ENCODE measurements around the gene RHOT2.

The RHOT2 gene

DNA sequence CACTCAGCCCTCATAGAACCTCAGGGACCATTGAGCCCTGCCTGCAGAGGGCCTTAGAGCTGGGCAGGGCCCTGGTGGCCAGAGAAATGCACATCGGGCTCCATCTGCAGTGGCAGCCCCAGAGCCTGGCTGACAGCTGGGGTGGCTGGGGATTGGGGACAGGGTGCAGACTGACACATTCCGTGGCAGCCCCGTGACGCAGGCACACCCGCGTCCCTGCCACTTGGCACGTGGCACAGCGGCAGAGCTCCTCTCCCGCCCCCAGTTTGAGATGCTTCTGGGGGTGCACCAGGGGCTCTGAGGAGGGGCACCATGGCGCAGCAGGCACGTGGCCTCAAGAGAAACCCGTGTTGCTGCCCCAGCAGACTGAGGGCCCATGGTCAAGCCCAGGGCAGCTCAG, 35.5 kb downstream of the RHOT2 start:
- Histone ChIP-seq H3K9ac (ENCODE audit: low read length) (no peak overlapping the region), H3K36me3 (ENCODE audit: control insufficient read depth, low read depth, low read length) (no peaks in the 10 kb centered on the region), H3K4me1 (ENCODE audit: control insufficient read depth, low read depth, low read length) (no peaks in the 10 kb centered on the region), H3K27ac (ENCODE audit: low read length) (no peak overlapping the region), H3K4me3 (ENCODE audit: low read length) (no peak overlapping the region), H3K27me3 (ENCODE audit: control insufficient read depth, insufficient read depth, low read length) (peaks cover 94% of the 10 kb centered on the region), H3K9me3 (ENCODE audit: control insufficient read depth, low read depth, low read length) (no peaks in the 10 kb centered on the region)

DNA sequence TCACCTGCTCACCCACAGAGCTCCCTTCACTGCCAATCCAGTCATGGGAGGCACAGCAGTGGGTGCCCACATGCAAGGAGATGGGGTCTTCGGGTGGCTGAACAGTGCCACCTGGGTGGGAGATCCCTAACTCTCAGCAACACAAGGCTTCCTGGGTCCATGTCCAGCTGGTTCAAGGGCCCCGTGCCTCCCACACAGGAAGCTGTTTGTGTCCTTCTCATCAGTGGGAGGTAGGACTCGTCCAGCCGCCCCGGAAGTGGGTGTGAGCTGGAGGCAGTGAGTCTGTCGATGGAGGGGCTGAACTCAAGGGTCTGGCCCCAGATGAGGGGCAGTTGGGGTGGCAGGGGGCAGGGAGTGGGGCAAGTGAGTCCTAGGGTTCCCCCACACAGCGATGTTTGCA, 36.1 kb downstream of the RHOT2 start:
- Histone ChIP-seq H3K27me3 (ENCODE audit: control insufficient read depth, insufficient read depth, low read length) (peaks cover 94% of the 10 kb centered on the region), H3K36me3 (ENCODE audit: control insufficient read depth, low read depth, low read length) (no peaks in the 10 kb centered on the region), H3K4me1 (ENCODE audit: control insufficient read depth, low read depth, low read length) (no peaks in the 10 kb centered on the region), H3K4me3 (ENCODE audit: low read length) (no peak overlapping the region), H3K9ac (ENCODE audit: low read length) (no peak overlapping the region), H3K9me3 (ENCODE audit: control insufficient read depth, low read depth, low read length) (no peaks in the 10 kb centered on the region), H3K27ac (ENCODE audit: low read length) (no peak overlapping the region)

DNA sequence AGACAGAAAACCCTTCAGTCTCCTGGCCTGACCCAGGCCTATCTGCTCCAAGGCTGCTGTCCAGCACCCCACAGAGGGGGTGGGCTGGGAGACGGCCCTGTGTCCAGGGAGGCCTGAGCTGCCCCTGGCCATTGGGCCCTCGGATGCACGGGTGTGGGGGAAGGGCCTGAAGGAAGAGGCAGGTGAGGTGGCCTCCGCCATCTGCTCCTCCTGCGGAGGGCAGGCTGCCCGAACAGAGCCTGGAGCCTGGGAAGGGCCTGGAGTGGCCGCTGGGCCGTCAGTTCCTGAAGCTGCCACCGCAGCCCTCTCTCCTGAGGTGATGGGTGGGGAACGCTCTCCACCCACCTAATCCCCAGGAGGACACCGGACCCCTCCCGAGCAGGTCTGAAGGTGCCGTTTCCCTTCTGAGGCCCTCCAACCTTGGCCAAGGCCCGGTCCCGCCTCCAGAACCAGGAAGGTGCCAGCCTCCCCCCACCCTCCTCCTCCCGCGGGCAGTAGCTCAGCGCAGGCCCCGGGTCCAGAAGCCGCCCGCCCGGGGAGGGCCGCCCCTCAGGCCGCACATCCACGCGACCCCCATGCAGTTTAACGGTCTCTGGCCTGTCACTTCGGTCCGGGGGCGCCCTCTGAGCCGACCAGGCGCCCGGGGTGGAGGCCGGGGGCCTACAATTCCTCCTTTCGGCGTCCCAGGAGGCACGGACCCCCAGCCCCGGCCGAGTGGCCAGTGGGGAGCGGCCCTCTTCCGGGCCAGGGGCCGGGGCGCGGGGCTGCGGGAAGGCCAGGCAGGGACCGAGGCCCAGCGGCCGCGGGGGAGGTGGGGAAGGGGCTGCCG, 36.8 kb downstream of the RHOT2 start:
- Histone ChIP-seq H3K36me3 (ENCODE audit: control insufficient read depth, low read depth, low read length) (no peaks in the 10 kb centered on the region), H3K4me3 (ENCODE audit: low read length) (no peak overlapping the region), H3K9ac (ENCODE audit: low read length) (no peak overlapping the region), H3K9me3 (ENCODE audit: control insufficient read depth, low read depth, low read length) (no peaks in the 10 kb centered on the region), H3K27ac (ENCODE audit: low read length) (no peak overlapping the region), H3K27me3 (ENCODE audit: control insufficient read depth, insufficient read depth, low read length) (peaks cover 91% of the 10 kb centered on the region), H3K4me1 (ENCODE audit: control insufficient read depth, low read depth, low read length) (no peaks in the 10 kb centered on the region)

DNA sequence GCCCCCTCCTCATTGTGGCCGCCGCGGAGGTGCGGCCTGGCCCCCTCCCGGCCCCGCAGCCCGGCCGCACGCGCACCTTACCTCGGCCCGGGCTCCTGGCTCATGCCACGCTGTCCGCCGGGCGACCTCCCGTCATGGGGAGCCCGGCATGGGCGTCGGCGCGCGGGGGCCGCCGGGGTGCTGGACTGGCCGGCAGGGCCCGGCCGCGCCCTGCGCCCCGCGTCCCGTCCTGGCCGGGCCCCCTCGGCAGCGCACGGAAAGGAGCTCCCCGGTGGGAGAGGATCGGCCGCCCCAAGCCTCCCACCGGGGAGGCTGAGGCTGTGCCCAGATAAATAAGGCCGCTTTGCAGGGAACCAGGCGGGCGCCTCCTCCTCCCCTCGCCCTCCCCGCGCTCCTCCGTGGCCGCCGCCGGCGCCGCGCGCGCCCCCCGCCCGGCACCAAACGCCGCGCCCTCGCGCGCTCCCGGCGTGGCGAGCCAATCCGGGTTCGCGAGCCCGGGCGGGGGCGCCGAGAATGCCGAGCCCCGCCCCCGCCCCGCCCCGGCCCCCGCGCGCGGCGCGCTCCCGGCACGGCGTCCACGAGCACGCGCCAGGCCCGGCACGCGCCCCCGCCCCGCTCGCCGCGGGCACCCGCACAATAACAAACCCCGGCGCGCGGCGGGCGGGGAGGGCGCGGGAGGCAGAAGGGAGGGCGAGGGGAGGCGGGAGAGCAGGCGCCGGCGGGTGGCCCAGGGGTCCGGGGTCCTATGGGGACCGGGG, 37.7 kb downstream of the RHOT2 start, which contains the start of gene FBXL16:
Gene FBXL16, minus strand, starts transcription at position 371 of the 758 bp plus-strand sequence. CDS start 8,396 bp downstream, outside the sequence.
- H3K4me3 ChIP-seq (ENCODE audit: low read length): peak within 1 kb of the TSS; percentile 39

DNA sequence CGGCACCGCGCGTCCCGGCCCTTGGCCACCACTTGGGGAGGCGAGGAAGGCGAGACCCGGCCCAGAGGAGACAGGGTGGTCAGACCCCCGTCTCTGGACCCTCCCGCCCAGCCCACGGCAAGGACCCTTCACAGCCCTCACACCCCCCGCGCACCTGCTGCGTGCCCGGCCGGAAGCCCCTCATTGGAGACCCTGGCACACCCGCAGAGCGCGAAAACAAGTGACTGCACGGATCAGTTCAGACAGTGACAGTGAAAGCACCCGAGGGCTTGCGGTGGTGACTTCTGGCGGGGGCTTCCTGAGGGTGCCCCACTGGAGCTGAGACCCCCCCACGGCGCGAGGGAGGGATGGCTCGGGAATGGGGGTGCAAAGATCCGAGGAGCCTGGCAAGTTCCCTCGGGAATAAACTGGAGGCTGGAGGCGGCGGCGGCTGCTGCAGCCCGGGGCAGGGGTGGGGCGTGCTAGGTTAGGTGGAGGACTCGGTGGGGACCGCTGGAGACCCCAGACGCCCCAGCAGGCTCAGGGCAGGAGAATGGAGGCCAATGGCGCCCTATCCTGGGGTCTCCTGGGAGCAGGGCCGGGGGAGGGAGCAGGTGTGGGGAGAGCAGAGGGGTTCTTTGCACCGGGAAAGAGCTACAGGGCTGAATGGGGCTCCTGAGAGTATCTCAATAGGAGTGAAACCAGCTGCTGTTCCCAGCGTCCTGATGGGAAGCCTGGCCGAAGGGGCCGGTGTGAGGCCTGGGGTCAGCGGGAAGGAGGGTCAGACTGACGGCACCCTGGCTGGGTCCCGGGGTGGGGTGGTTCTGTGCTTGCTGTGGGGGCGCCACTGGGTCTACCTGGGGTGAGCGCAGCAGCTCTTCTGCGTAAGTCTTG, 38.5 kb downstream of the RHOT2 start:
- H3K4me1 ChIP-seq (ENCODE audit: control insufficient read depth, low read depth, low read length): no peaks in the 10 kb centered on the region
- peak overlapping the region; percentile 39 for H3K4me3 ChIP-seq (ENCODE audit: low read length)
- H3K27ac ChIP-seq (ENCODE audit: low read length): no peak overlapping the region
- H3K9me3 ChIP-seq (ENCODE audit: control insufficient read depth, low read depth, low read length): no peaks in the 10 kb centered on the region
- H3K27me3 ChIP-seq (ENCODE audit: control insufficient read depth, insufficient read depth, low read length): peaks cover 83% of the 10 kb centered on the region
- no peak overlapping the region for H3K9ac ChIP-seq (ENCODE audit: low read length)
- H3K36me3 ChIP-seq (ENCODE audit: control insufficient read depth, low read depth, low read length): no peaks in the 10 kb centered on the region

More for the DNA sequence above, 37.7 kb downstream of the RHOT2 start, which contains the start of gene FBXL16:
- H3K9me3 ChIP-seq (ENCODE audit: control insufficient read depth, low read depth, low read length): no peaks in the 10 kb centered on the region
- H3K27ac ChIP-seq (ENCODE audit: low read length): no peak within 1 kb of the TSS
- no peak within 1 kb of the TSS for H3K9ac ChIP-seq (ENCODE audit: low read length)
- no peaks in the 10 kb centered on the region for H3K4me1 ChIP-seq (ENCODE audit: control insufficient read depth, low read depth, low read length)
- H3K36me3 ChIP-seq (ENCODE audit: control insufficient read depth, low read depth, low read length): no peaks in the 10 kb centered on the region
- peaks cover 83% of the 10 kb centered on the region for H3K27me3 ChIP-seq (ENCODE audit: control insufficient read depth, insufficient read depth, low read length)

DNA sequence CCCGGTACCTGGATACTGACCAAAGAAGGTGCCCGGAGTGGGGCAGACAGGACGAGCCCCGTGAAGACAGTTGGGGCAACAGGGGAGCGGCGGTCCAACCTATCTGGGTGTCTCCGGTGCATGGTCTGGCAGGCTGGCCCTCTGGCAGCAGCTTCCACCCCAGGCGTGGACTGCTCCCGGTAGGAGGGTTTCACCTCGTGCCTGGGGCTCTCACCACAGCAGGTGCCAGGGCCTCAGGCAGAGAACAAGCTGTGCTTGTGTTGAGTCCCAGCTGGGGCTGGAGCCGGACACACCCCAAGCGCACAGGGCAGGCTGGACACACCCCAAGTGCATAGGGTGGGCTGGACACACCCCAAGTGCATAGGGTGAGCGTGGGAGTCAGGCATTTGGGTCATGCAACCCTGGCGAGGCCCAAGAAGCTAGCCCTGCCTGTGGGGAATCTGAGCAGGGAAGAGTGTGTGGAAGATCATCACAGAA, 39.2 kb downstream of the RHOT2 start:
- Histone ChIP-seq H3K27ac (ENCODE audit: low read length) (no peak overlapping the region), H3K4me3 (ENCODE audit: low read length) (no peak overlapping the region), H3K4me1 (ENCODE audit: control insufficient read depth, low read depth, low read length) (no peaks in the 10 kb centered on the region), H3K27me3 (ENCODE audit: control insufficient read depth, insufficient read depth, low read length) (peaks cover 78% of the 10 kb centered on the region), H3K9ac (ENCODE audit: low read length) (no peak overlapping the region), H3K36me3 (ENCODE audit: control insufficient read depth, low read depth, low read length) (no peaks in the 10 kb centered on the region), H3K9me3 (ENCODE audit: control insufficient read depth, low read depth, low read length) (no peaks in the 10 kb centered on the region)

DNA sequence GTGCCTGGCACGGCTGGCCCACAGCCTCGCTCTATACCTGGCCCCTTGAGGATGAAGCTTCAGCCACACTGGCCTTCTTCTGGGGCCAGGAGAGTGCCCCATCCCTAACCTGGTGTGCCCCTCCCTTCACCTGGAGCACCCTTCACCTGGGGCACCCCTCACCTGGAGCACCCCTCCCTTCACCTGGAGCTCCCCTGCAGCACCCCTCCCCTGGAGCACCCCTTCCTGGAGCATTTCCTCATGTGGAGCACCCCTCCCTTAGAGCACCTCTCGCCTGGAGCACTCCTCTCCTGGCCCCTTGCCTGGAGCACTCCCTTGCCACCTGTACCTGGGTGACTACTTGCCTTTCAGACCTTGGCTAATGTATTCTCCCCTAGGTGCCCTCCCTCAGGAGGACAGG, 40.1 kb downstream of the RHOT2 start:
- Histone ChIP-seq H3K27me3 (ENCODE audit: control insufficient read depth, insufficient read depth, low read length) (peaks cover 77% of the 10 kb centered on the region), H3K4me3 (ENCODE audit: low read length) (no peak overlapping the region)

DNA sequence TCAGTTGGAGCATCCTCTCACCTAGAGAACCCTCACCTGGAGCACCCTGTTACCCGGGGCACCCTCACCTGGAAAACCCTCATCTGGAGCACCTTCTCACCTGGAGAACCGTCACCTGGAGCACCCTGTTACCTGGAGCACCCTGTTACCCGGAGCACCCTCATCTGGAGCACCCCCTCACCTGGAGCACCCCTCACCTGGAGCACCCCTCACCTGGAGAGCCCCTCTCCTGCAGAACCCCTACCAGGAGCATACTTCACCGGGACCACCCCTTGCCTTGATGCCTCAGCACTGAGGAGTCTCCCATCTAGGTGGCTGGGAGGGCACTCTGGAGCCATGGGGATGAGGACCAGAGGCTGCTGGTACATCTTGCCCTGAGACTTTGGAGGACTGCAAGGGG, 41.0 kb downstream of the RHOT2 start:
- no peak overlapping the region for H3K27ac ChIP-seq (ENCODE audit: low read length)
- no peaks in the 10 kb centered on the region for H3K36me3 ChIP-seq (ENCODE audit: control insufficient read depth, low read depth, low read length)
- peaks cover 74% of the 10 kb centered on the region for H3K27me3 ChIP-seq (ENCODE audit: control insufficient read depth, insufficient read depth, low read length)
- H3K4me1 ChIP-seq (ENCODE audit: control insufficient read depth, low read depth, low read length): no peaks in the 10 kb centered on the region
- H3K4me3 ChIP-seq (ENCODE audit: low read length): no peak overlapping the region
- no peak overlapping the region for H3K9ac ChIP-seq (ENCODE audit: low read length)
- no peaks in the 10 kb centered on the region for H3K9me3 ChIP-seq (ENCODE audit: control insufficient read depth, low read depth, low read length)

More for the DNA sequence above, 40.1 kb downstream of the RHOT2 start:
- no peak overlapping the region for H3K9ac ChIP-seq (ENCODE audit: low read length)
- H3K9me3 ChIP-seq (ENCODE audit: control insufficient read depth, low read depth, low read length): no peaks in the 10 kb centered on the region
- no peaks in the 10 kb centered on the region for H3K4me1 ChIP-seq (ENCODE audit: control insufficient read depth, low read depth, low read length)
- no peaks in the 10 kb centered on the region for H3K36me3 ChIP-seq (ENCODE audit: control insufficient read depth, low read depth, low read length)
- no peak overlapping the region for H3K27ac ChIP-seq (ENCODE audit: low read length)

DNA sequence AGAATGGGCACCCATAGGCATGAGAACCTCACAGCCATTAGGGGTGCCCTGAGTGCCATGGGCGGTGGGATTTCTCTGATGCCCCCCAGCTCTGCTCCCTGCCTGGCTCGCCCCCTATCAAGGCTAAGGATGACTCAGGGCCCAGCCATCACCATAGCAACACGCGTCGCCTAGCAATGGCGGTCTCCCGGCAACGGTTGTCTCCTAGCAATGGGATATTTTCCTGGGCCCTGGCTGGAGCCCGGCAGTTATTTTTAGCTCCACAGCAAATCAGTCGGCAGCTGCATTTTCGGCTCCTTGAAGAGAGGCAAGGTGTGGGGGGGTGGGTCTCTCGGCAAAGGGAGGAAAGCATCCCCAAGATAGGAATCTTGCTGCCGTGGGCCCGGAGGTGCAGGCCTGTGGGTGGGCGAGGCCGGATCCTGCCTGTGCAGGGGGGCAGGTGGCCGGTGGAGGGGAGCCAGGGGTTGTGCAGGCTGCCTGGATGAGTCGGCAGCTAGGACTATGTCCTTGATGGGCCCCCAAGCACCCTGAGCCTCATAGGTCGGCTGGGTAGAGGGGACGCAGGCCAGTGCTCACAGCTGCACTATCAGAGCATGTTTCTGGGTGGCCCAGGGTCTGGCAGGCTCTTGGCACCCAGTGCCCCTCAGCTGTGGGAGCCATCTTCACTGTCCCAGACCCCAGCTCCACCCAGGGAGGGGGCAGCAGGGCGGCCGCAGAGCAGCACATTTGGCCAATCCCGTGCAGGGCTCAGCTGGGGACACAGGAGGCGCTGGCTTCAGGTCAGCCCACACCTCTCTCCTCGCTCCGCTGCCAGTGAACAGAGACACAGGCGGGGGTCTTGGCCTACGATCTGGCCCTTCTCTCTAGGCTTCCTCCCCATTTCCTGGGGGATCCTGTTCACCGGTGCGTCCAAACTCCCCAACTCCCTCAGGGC, 41.9 kb downstream of the RHOT2 start:
- H3K9ac ChIP-seq (ENCODE audit: low read length): peak overlapping the region; percentile 7
- no peak overlapping the region for H3K27ac ChIP-seq (ENCODE audit: low read length)
- no peaks in the 10 kb centered on the region for H3K36me3 ChIP-seq (ENCODE audit: control insufficient read depth, low read depth, low read length)

DNA sequence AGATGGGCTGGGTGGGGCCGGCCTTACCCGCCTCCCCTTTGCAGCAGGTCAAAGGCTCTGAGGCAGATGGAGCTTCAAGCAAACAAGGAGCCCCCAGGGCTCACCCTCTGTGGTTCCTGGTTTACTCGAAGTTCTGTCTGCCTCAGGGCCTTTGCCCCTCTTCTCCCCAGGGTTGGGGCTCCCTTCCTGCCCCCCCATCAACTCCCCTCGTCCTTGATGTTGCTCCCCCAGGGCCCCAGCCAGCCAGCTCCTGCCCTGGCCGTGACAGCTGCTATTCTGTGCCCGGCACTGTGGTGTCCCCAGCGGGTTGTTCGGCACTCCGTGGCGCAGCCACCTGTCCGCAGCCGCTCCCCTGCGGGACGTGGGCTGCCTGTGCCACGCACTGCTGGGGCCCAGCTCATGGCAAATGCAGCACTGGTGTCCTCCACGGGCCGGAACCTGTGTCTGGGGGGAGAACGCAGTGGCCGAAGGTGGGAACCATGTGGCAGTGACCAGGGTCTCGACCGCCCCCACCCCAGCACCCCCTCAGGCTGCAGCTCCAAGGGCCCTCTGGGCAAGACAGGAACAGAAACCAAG, 42.7 kb downstream of the RHOT2 start:
- Histone ChIP-seq H3K4me1 (ENCODE audit: control insufficient read depth, low read depth, low read length) (no peaks in the 10 kb centered on the region), H3K27me3 (ENCODE audit: control insufficient read depth, insufficient read depth, low read length) (peaks cover 68% of the 10 kb centered on the region)

More for the DNA sequence above, 41.9 kb downstream of the RHOT2 start:
- H3K9me3 ChIP-seq (ENCODE audit: control insufficient read depth, low read depth, low read length): no peaks in the 10 kb centered on the region
- peaks cover 71% of the 10 kb centered on the region for H3K27me3 ChIP-seq (ENCODE audit: control insufficient read depth, insufficient read depth, low read length)
- H3K4me1 ChIP-seq (ENCODE audit: control insufficient read depth, low read depth, low read length): no peaks in the 10 kb centered on the region
- H3K4me3 ChIP-seq (ENCODE audit: low read length): no peak overlapping the region

More for the DNA sequence above, 42.7 kb downstream of the RHOT2 start:
- Histone ChIP-seq H3K27ac (ENCODE audit: low read length) (no peak overlapping the region), H3K36me3 (ENCODE audit: control insufficient read depth, low read depth, low read length) (no peaks in the 10 kb centered on the region), H3K9ac (ENCODE audit: low read length) (no peak overlapping the region), H3K4me3 (ENCODE audit: low read length) (no peak overlapping the region), H3K9me3 (ENCODE audit: control insufficient read depth, low read depth, low read length) (no peaks in the 10 kb centered on the region)
